NB4 (cell line): ENCODE measurements around the gene KLK14.

Source experiments
- DNase-seq: peaks from one replicate; pipeline ENCODE4 v3.0.0; 2010; ENCODE audit warnings: low read depth
- H3K4me3 ChIP-seq: one replicate; pipeline ENCODE4 v1.5.1; 2011; ENCODE audit warnings: mild to moderate bottlenecking, low read depth, low read length, moderate library complexity
- CTCF ChIP-seq: IDR thresholded peaks from one replicate; pipeline ENCODE4 v1.5.1; 2012; ENCODE audit warnings: low read depth, low read length
- MAX ChIP-seq: IDR thresholded peaks from 2 replicates; pipeline ENCODE4 v1.6.1; 2011; ENCODE audit warnings: low read depth, low read length
- MYC ChIP-seq: IDR thresholded peaks from 2 replicates; pipeline ENCODE4 v1.6.1; 2011; ENCODE audit warnings: low read depth, low read length
- POLR2A ChIP-seq: IDR thresholded peaks from 2 replicates; pipeline ENCODE4 v1.6.1; 2011; ENCODE audit warnings: mild to moderate bottlenecking; ENCODE audit not compliant: insufficient read length; ENCODE audit errors: extremely low read depth

KLK14 gene

DNA sequence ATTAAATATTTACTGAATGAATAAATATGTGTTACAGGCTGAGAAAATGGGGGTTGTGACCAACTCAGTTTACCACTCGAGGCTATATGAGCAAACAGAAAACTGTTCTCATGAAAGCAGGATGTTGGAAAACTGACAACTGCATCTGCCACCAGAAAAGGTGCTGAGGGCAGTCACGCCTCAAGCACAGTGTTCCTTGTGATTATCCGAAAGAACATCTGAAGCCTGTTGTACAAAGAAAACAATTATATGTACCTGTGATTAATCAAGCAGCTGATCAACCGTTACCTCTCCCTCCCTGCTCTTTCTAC lies 11.6 kb downstream of the KLK14 start:
- no peak for DNase-seq
- no peak overlapping the region for H3K4me3 ChIP-seq
- no peak for TF ChIP-seq MYC
- no peak for TF ChIP-seq MAX

- no peak overlapping the region for H3K4me3 ChIP-seq
- TF ChIP-seq MAX = no peak
- no peak for TF ChIP-seq POLR2A
- TF ChIP-seq MYC = no peak
- TF ChIP-seq CTCF = no peak
- no peak for DNase-seq
These were observed 12.2 kb downstream of the KLK14 start for GRCh38 chr19:51070334-51071094.

DNA sequence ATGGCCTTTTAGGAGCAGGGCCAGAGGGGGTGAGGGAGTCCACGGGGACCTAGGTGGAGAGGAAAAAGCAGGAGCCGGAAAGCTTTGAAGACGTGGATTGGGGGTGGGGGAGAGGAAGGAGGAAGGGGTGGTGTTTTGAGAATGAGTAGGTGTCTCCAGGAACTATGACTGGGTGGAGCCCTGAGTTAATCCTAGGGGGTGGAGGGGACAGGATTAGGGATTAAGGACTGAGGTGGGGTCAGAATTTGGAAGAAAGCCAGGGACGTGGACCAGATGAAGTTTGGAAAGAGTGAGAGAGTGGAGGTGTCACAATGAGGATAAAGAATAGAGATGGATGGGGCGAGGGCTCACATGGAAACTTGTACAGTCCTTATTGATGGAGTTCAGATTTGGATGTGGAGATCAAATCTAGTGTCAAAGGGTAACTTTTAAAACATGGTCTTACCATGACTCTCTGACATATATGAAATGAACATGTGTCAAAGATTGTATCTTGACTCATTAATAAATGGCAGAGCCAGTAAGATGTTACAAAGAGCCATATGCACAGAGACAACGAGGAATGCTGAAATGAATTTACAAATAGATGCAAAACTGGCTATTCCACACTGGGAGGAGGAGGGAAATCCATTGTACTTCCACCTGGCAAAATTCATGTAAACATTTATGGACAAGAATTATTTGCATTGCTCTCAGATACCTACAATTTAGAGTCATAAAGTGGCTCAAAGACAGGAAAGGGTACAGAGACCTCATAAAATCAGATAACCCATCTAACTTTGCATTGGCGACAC lies 16.1 kb downstream of the KLK14 start:
- TF ChIP-seq CTCF (no peak), POLR2A (no peak), MAX (no peak), MYC (no peak)
- H3K4me3 ChIP-seq = no peak overlapping the region
- DNase-seq = no peak

GRCh38 chr19:51065221-51065960 lies 17.3 kb downstream of the KLK14 start:
- DNase-seq = no peak
- no peak overlapping the region for H3K4me3 ChIP-seq
- no peak for TF ChIP-seq MAX
- TF ChIP-seq MYC = no peak
- no peak for TF ChIP-seq CTCF
- no peak for TF ChIP-seq POLR2A

DNA sequence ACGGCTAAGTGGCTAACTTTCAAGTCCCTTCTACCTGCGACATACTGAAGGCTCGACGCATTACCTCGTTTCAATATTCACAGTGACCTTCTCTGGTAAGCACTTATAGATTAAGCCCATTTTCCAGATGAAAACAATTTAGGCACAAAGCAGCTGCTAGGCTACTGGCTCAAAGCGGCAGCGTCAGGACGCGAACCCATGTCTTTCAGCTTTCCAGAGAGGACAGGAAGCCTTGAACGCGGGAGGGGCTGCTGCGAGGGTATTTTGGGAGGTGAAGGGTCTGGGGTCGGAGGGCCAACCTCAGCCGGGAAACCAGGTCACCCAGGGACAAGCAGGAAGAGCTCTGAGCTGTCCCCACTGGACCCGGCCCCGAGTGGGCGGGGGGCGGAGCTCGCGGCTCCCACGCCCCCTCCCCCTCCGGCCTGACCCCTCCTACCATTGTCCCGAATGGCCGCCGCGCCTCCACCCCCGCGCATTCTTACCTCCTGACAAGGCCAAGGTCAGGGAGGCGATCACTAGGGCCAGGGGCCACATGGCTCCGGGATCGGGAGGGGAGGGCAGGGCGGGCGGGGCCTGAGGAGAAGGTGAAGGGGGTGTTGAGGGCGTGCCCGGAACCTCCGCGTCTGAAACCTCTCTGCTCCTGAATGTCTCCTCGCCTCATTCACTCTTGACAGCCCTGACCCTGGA lies 18.0 kb downstream of the KLK14 start, which contains the start of gene KLK13:
Gene KLK13, minus strand, starts transcription at position 559 of the 687 bp plus-strand sequence. Its CDS starts 25 bp downstream, at position 534.
- no peak within 1 kb of the TSS for H3K4me3 ChIP-seq
- TF ChIP-seq POLR2A = no peak
- TF ChIP-seq MYC = no peak
- no peak for TF ChIP-seq MAX
- TF ChIP-seq CTCF = no peak
- no peak for DNase-seq
